Measurements from ENCODE around the gene GRK2.

GRCh38 chr11:67311051-67311555 is 44.8 kb downstream of the GRK2 start:
- no peak for TF ChIP-seq EZH2phosphoT487 (IDR thresholded peaks at IDR 0.05)
- TF ChIP-seq CTCF (IDR thresholded peaks at IDR 0.05) = no peak

All from neural progenitor cell (in vitro differentiated cells).